Keratinocyte (primary cell): Measurements from ENCODE around the gene VOPP1. TPM values are rescaled to one million over a fixed set of nuclear protein-coding genes. Genes with fewer than 3 reads are reported as not detected.

ENCODE experiments used
- DNase-seq: peaks from one replicate; pipeline ENCODE4 v3.0.0-alpha.2; 2011; ENCODE audit warnings: low read depth, missing footprints, low spot score
- FAIRE-seq: peaks from 2 replicates; lab custom pipeline; 2011; peaks lifted over from hg19 to GRCh38; lab: Jason Lieb, UNC
- H2AFZ ChIP-seq: 2 replicates; pipeline ENCODE4 v1.6.0; 2012; ENCODE audit warnings: low read length, control low read depth, inconsistent platforms; ENCODE audit not compliant: control insufficient read depth
- H3K27ac ChIP-seq: 2 replicates; pipeline ENCODE4 v1.5.1; 2011; ENCODE audit warnings: low read length; ENCODE audit not compliant: control insufficient read depth, insufficient read depth
- H3K27me3 ChIP-seq: 3 replicates; pipeline ENCODE4 v1.6.0; 2011; ENCODE audit warnings: low read length; ENCODE audit not compliant: control insufficient read depth, insufficient read depth; ENCODE audit errors: extremely low read depth
- H3K36me3 ChIP-seq, 2 experiments: 2 replicates in 1 of 2; 3 replicates in 1 of 2; pipeline ENCODE4 v1.5.1; 2011; ENCODE audit warnings: low read length in 2 of 2, mild to moderate bottlenecking in 1 of 2; ENCODE audit not compliant: control insufficient read depth in 2 of 2, insufficient read depth in 2 of 2; ENCODE audit errors: extremely low read depth in 1 of 2
- H3K4me1 ChIP-seq: 3 replicates; pipeline ENCODE4 v1.5.1; 2011; ENCODE audit warnings: low read length; ENCODE audit not compliant: control insufficient read depth, insufficient read depth; ENCODE audit errors: extremely low read depth
- H3K4me2 ChIP-seq: 3 replicates; pipeline ENCODE4 v1.6.0; 2011; ENCODE audit warnings: low read depth, low read length; ENCODE audit not compliant: control insufficient read depth, insufficient read depth; ENCODE audit errors: extremely low read depth
- H3K4me3 ChIP-seq, 3 experiments: fragments of 200-600 bp in 1 of 3; sonication (generic) in 1 of 3; 2 replicates in 2 of 3; 3 replicates in 1 of 3; pipeline ENCODE4 v1.5.1; 2011 to 2016; ENCODE audit warnings: low read length in 3 of 3, mild to moderate bottlenecking in 3 of 3, control low read depth in 2 of 3, inconsistent platforms in 1 of 3, low read depth in 1 of 3, mixed read lengths in 1 of 3, mixed run types in 1 of 3, moderate library complexity in 1 of 3; ENCODE audit not compliant: control insufficient read depth in 2 of 3, insufficient read depth in 2 of 3; ENCODE audit errors: extremely low read depth in 1 of 3
- H3K79me2 ChIP-seq: 2 replicates; pipeline ENCODE4 v1.6.0; 2012; ENCODE audit warnings: low read length; ENCODE audit not compliant: control insufficient read depth, insufficient read depth
- H3K9ac ChIP-seq: 3 replicates; pipeline ENCODE4 v1.6.0; 2011; ENCODE audit warnings: low read length; ENCODE audit not compliant: control insufficient read depth, insufficient read depth; ENCODE audit errors: extremely low read depth
- H3K9me1 ChIP-seq: 3 replicates; pipeline ENCODE4 v1.6.0; 2011; ENCODE audit warnings: low read length; ENCODE audit not compliant: control insufficient read depth, insufficient read depth; ENCODE audit errors: extremely low read depth
- H3K9me3 ChIP-seq: 2 replicates; pipeline ENCODE4 v1.5.1; 2012; ENCODE audit warnings: low read depth, low read length; ENCODE audit not compliant: control insufficient read depth
- H4K20me1 ChIP-seq: 3 replicates; pipeline ENCODE4 v1.6.0; 2011; ENCODE audit warnings: low read length; ENCODE audit not compliant: control insufficient read depth, insufficient read depth; ENCODE audit errors: extremely low read depth
- EZH2 ChIP-seq: IDR thresholded peaks from one replicate; pipeline ENCODE4 v1.6.1; 2012; ENCODE audit warnings: inconsistent platforms, mild to moderate bottlenecking, low read length, moderate library complexity
- dilution Hi-C: fragments of 300-500 bp; cut with MboI; formaldehyde crosslinking; loops from one replicate; pipeline ENCODE4 v1.7.0; 2020; ENCODE audit warnings: low sequenced_read_pairs; ENCODE audit not compliant: extremely low pct_ligation_motif_present
- polyA plus RNA-seq, 5 experiments: library from polyadenylated mRNA; depleted of rRNA in 3 of 5; stranded (reverse) in 3 of 5; stranded (forward) in 1 of 5; unstranded in 1 of 5; fragments of >200 nt; gene quantifications; 1 replicate in 1 of 5; 2 replicates in 3 of 5; 3 replicates in 1 of 5; pipeline versions ENCODE4 v1.2.1 to v1.2.3, GENCODE V29; 2011 to 2012; ENCODE audit warnings: missing spikeins in 2 of 5, low read depth in 1 of 5, low replicate concordance in 1 of 5
- TF ChIP-seq, protein P1 (sequence below), 3 experiments: IDR thresholded peaks in 1 of 3; conservative IDR thresholded peaks in 1 of 3; optimal IDR thresholded peaks in 1 of 3; 2 replicates in 2 of 3; 3 replicates in 1 of 3; pipeline versions ENCODE3 to v1.5.1; 2011; ENCODE audit warnings: low read length in 3 of 3, mild to moderate bottlenecking in 3 of 3, moderate library complexity in 2 of 3, control low read depth in 1 of 3, inconsistent platforms in 1 of 3; ENCODE audit not compliant: insufficient read depth in 2 of 3; ENCODE audit errors: extremely low read depth in 1 of 3

VOPP1 gene
- polyA plus RNA-seq, 1 donor (not counting 4 experiments of a cell fraction or from before 2014, with no cell fraction given): 49.2 TPM

DNA sequence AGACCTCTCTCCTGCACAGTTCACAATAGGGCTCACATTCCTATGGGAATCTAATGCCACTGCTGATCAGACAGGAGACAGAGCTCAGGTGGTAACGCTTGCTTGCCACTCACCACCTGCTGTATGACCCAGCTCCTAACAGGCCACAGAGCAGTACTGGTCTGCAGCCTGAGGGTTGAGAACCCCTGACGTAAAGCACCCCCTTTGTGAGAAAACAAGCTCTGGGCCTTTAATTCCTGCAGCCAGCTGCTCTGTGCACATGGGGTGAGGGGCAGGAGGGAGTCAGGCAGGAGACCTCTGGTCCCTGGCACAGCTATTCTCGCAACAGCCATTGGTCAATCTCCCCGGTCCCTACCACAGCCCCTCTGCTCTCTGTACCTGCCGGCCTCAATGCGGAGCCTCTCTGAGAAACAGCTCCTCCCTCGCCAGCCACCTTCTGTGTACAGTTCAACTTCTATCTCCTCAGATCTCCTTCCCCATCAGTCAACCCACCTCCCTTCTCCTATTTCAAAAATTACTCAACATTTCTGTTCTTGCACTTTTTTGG, 105.2 kb downstream of the VOPP1 start:
- peaks cover 0 to 5% of the 10 kb centered on the region in 2 experiments for H3K36me3 ChIP-seq
- H2AFZ ChIP-seq: no peak overlapping the region
- FAIRE-seq (no peak), DNase-seq (no peak)
- TF ChIP-seq, protein P1, sequence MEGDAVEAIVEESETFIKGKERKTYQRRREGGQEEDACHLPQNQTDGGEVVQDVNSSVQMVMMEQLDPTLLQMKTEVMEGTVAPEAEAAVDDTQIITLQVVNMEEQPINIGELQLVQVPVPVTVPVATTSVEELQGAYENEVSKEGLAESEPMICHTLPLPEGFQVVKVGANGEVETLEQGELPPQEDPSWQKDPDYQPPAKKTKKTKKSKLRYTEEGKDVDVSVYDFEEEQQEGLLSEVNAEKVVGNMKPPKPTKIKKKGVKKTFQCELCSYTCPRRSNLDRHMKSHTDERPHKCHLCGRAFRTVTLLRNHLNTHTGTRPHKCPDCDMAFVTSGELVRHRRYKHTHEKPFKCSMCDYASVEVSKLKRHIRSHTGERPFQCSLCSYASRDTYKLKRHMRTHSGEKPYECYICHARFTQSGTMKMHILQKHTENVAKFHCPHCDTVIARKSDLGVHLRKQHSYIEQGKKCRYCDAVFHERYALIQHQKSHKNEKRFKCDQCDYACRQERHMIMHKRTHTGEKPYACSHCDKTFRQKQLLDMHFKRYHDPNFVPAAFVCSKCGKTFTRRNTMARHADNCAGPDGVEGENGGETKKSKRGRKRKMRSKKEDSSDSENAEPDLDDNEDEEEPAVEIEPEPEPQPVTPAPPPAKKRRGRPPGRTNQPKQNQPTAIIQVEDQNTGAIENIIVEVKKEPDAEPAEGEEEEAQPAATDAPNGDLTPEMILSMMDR (optimal IDR thresholded peaks at IDR 0.05 in 1 of 3, IDR thresholded peaks at IDR 0.05 in 1 of 3, conservative IDR thresholded peaks at IDR 0.05 in 1 of 3; ENCODE audit: extremely low read depth in 1 of 3, insufficient read depth in 2 of 3, low read length in 3 of 3): no peak
- no peak for TF ChIP-seq EZH2
- H3K9ac ChIP-seq: no peak overlapping the region
- H3K79me2 ChIP-seq: no peaks in the 10 kb centered on the region
- no peaks in the 10 kb centered on the region for H3K9me1 ChIP-seq
- H3K27ac ChIP-seq: no peak overlapping the region
- H4K20me1 ChIP-seq: no peaks in the 10 kb centered on the region
- H3K4me2 ChIP-seq: no peak overlapping the region
- dilution Hi-C loops: no loop called here
- H3K27me3 ChIP-seq: no peaks in the 10 kb centered on the region
- H3K4me3 ChIP-seq: no peak overlapping the region
- H3K4me1 ChIP-seq: no peaks in the 10 kb centered on the region
- H3K9me3 ChIP-seq: no peaks in the 10 kb centered on the region

DNA sequence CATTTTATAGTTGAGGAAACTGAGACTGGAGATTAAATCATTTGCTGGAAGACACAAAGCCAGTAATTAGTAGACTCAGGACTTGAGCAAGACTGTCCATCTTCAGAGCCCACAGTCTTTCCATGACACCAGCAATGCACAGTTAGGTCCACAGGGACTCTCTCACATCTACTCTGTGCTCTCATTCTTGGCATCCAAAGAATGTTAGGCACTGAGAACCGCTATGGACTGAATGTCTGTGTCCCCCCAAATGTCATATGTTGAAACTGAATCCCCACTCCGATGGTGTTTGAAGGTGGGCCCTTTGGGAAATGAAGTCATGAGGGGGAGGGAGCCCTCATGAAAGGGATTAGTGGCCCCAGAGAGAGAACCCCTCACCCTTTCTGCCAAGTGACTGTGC, 106.6 kb downstream of the VOPP1 start:
- dilution Hi-C loops: no loop called here
- TF ChIP-seq, protein P1 (optimal IDR thresholded peaks at IDR 0.05 in 1 of 3, IDR thresholded peaks at IDR 0.05 in 1 of 3, conservative IDR thresholded peaks at IDR 0.05 in 1 of 3; ENCODE audit: extremely low read depth in 1 of 3, insufficient read depth in 2 of 3, low read length in 3 of 3): no peak
- no peak for TF ChIP-seq EZH2
- no peaks in the 10 kb centered on the region for H3K79me2 ChIP-seq
- H2AFZ ChIP-seq: no peak overlapping the region
- no peaks in the 10 kb centered on the region for H3K9me3 ChIP-seq
- H4K20me1 ChIP-seq: no peaks in the 10 kb centered on the region
- H3K9ac ChIP-seq: no peak overlapping the region
- FAIRE-seq (no peak), DNase-seq (no peak)
- peaks cover 0 to 5% of the 10 kb centered on the region in 2 experiments for H3K36me3 ChIP-seq
- H3K4me3 ChIP-seq: no peak overlapping the region
- no peaks in the 10 kb centered on the region for H3K4me1 ChIP-seq
- no peaks in the 10 kb centered on the region for H3K27me3 ChIP-seq
- no peak overlapping the region for H3K4me2 ChIP-seq
- H3K27ac ChIP-seq: no peak overlapping the region
- no peaks in the 10 kb centered on the region for H3K9me1 ChIP-seq
